NCI-H460 (cell line): ENCODE data around the gene CELA3A. TPM values are rescaled to one million over a fixed set of nuclear protein-coding genes. Genes with fewer than 3 reads are reported as not detected.
A peak's percentile ranks its signal among the peaks of the same experiment; 100 is the strongest.
"Not testable (repeated sequence)": the region's sequence is repeated elsewhere in the genome, so short reads cannot be mapped to it uniquely, and the experiment has no call there.

Experiments used
- DNase-seq: peaks from one replicate; pipeline ENCODE4 v3.0.0-alpha.2; 2016; ENCODE audit warnings: low read depth; ENCODE audit errors: extremely low read depth
- polyA plus RNA-seq: library from polyadenylated mRNA; depleted of rRNA; stranded (reverse); fragments of >200 nt; gene quantifications from 2 replicates; pipeline ENCODE4 v1.2.3, GENCODE V29; 2014; cell fraction: nucleus; rRNA removed
- total RNA-seq: library from RNA; depleted of rRNA; stranded (reverse); fragments of >200 nt; shearing (Covaris generic); gene quantifications from 2 replicates; pipeline ENCODE4 v1.2.3, GENCODE V29; 2014; rRNA removed

CELA3A gene
- not detected in 2 replicates for total RNA-seq
- polyA plus RNA-seq, result not detected in 2 replicates

DNA sequence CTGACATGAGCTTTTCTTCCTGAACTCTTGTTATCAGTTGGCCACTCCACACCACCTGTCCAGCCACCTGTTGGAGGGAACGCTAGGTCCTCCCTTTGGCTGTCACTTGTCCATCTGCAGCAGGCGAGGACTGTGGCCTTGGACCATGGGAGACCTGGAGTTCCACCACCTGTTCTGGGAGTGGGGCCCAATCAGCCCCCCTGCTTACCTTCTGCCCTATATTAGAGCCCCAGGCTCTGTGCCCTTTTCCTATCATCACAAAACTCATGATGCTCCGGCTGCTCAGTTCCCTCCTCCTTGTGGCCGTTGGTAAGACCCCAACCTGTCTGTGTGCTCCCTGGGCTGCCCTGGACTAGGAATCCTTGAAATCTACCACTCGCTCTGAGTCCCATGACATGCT, at the start of gene CELA3A:
Gene CELA3A (plus strand): TSS at position 249 of the 400 bp plus-strand sequence. CDS start 18 bp downstream, at position 267.
- no peak for DNase-seq

- DNase-seq, result no peak
Observed at GRCh38 chr1:21952786-21953520, 48.5 kb upstream of the CELA3A start.

GRCh38 chr1:21955058-21955457, 46.4 kb upstream of the CELA3A start:
- no peak for DNase-seq

DNA sequence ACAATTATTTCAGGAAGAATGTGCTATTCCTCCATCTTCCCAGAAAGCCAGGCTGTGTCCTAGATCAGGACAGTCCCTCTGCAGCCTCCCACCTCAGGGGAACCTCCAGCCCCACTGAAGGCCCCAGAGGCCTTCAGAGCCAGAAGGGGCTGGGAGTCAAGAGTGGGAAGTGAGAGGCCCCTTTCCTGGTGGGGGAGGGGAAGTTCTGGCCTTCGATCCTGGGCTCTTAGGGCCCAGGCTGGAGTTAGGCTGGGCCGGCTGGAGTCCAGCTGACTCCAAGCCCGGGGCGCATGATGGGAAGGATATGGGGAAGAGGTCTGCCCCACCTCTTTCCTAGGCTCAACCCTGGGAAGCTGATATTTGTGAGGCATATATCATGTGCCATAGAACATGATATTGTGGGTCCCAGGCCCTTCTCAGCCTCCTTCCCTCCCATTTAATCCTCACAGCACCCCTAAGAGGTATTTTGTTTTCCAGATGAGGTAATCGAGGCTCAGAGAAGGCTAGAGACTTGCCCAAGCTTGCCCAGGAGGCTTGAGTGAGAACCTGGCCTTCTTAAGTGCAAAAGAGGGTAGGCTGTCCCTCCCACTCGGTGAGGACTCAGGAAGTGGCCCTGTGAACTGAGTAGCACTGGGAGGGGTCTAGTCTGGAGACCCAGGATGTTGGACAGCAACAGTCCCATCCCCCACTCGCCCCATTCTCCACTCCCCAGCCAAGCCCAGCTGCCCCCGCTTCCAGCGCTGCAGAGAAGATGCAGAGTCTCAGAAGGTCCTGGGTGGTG, 45.8 kb upstream of the CELA3A start:
- DNase-seq, result no peak

GRCh38 chr1:21956720-21957552, 44.5 kb upstream of the CELA3A start:
- DNase-seq, result no peak

- no peak for DNase-seq
Observed at GRCh38 chr1:21961337-21961736, 40.1 kb upstream of the CELA3A start.

DNA sequence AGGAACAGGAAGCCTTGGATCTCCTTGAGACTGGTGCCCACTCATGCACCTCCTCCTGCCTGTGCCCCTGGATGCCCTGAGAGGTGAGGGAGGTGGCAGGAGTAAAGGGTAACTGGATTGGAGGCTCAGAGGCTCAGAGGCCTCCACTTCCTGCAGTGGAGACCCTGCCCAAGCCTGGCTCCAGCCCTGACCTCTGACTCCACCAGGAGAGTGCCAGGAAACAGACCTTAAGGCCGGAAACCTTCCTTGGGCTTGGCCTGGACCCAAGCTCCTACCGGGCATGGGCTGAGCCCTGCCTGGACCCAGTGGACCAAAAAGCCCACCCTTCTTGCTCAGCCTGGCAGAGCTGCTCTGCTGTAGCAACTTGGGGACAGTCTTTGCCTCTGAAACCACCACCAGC, 39.7 kb upstream of the CELA3A start:
- no peak for DNase-seq

GRCh38 chr1:21963477-21964217, 37.8 kb upstream of the CELA3A start:
- peak; percentile 73 for DNase-seq

- no peak for DNase-seq
Observed at GRCh38 chr1:21966247-21967000, 35.0 kb upstream of the CELA3A start.

DNA sequence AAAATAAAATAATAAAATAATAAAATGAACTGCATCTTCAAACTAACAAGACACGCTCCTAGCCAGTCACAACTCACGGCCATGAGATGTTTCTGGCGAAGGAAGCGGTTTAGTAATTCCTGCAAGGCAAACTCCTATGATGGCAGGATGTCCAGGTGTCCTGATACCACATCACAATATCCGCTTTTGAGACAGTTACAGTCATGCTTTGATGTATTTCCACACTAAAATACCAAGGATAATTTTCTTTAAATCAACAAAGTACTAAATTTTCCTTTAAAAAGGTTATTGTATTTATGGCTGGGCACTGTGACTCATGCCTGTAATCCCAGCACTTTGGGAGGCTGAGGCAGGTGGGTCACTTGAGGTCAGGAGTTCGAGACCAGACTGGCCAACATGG, 34.2 kb upstream of the CELA3A start:
- DNase-seq, result not testable (repeated sequence)

DNA sequence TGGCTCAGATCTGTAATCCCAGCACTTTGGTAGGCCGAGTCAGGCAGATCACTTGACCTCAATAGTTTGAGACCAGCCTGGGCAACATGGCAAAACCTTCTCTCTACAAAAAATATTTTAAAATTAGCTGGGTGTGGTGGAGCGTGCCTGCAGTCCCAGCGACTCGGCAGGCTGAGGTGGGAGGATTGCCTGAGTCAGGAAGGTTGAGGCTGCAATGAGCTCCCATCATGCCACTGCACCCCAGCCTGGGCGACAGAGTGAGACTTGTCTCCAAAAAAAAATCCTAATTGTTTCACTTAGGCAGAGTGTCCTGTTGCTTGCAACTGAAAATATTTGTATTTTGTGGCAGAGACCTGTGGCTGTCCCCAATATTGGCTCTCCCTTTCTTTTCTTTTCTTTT, 32.4 kb upstream of the CELA3A start:
- DNase-seq, result not testable (repeated sequence)

DNA sequence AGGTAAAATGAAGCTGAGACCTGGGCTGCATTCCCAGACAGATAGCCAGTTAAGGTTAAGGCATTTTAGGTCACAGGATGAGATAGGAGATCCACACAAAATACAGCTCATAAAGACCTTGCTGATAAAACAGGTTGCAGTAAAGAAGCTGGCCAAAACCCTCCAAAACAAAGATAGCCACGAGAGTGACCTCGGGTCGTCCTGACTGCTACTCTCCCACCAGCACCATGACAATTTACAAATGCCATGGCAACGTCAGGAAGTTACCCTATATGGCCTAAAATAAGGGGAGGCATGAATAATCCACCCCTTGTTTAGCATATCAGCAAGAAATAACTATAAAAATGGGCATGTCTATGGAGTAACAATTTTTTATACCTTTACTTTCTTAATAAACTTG, 30.9 kb upstream of the CELA3A start:
- DNase-seq, result not testable (repeated sequence)

DNA sequence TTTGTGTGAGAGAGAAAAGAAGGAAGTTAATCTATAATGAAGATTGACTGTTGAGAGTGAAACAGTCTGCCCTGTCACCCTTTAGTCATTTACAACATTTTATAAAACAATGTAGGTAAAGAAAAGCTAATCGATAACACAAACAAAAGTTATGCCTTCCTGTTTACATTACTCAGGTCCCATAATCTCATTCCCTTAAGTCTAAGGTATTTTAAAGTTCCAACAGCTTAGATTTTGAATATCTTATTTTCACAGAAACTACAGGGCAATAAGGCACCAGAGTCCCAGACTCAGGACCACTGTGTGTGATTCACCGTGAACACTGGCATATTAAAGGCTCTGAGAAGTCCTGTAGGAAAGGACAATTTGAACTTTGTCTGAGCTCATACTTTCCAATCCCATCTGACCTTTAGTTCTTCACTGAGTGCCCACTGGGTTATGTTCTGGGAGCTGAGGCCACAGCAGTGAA, 28.4 kb upstream of the CELA3A start:
- DNase-seq, result not testable (repeated sequence)

- not testable (repeated sequence) for DNase-seq
Observed at GRCh38 chr1:21973948-21974347, 27.5 kb upstream of the CELA3A start.

- not testable (repeated sequence) for DNase-seq
Observed at GRCh38 chr1:21974699-21975098, 26.8 kb upstream of the CELA3A start.

DNA sequence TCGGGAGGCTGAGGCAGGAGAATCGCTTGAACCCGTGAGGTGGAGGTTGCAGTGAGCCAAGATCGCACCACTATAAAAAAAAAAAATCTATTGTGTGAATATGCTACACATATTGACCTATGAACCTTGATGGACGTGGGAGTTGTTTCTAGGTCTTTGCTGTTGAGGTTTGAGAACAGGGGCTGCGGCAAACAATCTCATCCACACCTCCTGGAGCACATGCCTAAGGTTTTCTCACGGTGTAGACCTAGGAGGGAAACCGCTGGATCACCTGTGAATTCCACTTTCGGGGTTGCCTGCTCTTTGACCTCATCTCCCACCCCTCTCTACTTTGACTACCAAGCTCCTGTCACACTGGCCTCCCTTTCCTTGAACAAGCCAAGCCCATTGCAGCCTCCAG, 26.2 kb upstream of the CELA3A start:
- not testable (repeated sequence) for DNase-seq

- not testable (repeated sequence) for DNase-seq
Observed at GRCh38 chr1:21976703-21977239, 24.7 kb upstream of the CELA3A start, which contains the start of gene CELA3B. TSS of gene CELA3B (plus strand) at chr1:21977022. CDS start at chr1:21977040, 18 bp downstream.

- DNase-seq, result not testable (repeated sequence)
Observed at GRCh38 chr1:21978209-21978608, 23.2 kb upstream of the CELA3A start.
